HEK293 (cell line): ENCODE measurements around the gene ZIC5.

Experiments
- CTCF ChIA-PET: fragments of 350-600 bp; formaldehyde crosslinking; extraction: SDS; loops from one replicate; lab custom pipeline; 2021; ENCODE audit warnings: antibody characterized with exemption; lab: Yijun Ruan, JAX
- POLR2A ChIA-PET: fragments of 300-600 bp; formaldehyde crosslinking; extraction: SDS; loops from one replicate; lab custom pipeline; 2020; ENCODE audit warnings: antibody characterized with exemption, inconsistent platforms; lab: Yijun Ruan, JAX
- H3K27ac ChIP-seq: fragments of 200-500 bp; sonication (Bioruptor generic); 2 replicates; pipeline ENCODE4 v1.5.1; 2014; ENCODE audit warnings: low read depth, low read length, control low read depth, inconsistent platforms; ENCODE audit errors: extremely low read depth
- H3K36me3 ChIP-seq, 2 experiments: fragments of 200-500 bp in 1 of 2; sonication (Bioruptor generic) in 1 of 2; 1 replicate in 1 of 2; 2 replicates in 1 of 2; pipeline ENCODE4 v1.5.1; 2014 to 2017; ENCODE audit warnings: inconsistent platforms in 2 of 2, low read length in 2 of 2; ENCODE audit not compliant: control insufficient read depth in 2 of 2, insufficient read depth in 1 of 2
- H3K4me1 ChIP-seq: fragments of 200-500 bp; sonication (Bioruptor generic); 2 replicates; pipeline ENCODE4 v1.5.1; 2014; ENCODE audit warnings: mild to moderate bottlenecking, low read length, inconsistent platforms; ENCODE audit not compliant: control insufficient read depth, insufficient read depth
- H3K4me3 ChIP-seq: 2 replicates; pipeline ENCODE4 v1.5.1; 2011; ENCODE audit warnings: low read depth, mild to moderate bottlenecking, control low read depth, low read length, moderate library complexity
- H3K9me3 ChIP-seq: fragments of 200-500 bp; sonication (Bioruptor generic); 2 replicates; pipeline ENCODE4 v1.5.1; 2014; ENCODE audit warnings: low read depth, low read length, inconsistent platforms; ENCODE audit not compliant: control insufficient read depth, insufficient read depth
- FEZF1 ChIP-seq: fragments of 450-650 bp; formaldehyde crosslinking; IDR thresholded peaks from 2 replicates; pipeline ENCODE4 v1.5.1; 2016; ENCODE audit warnings: missing biosample characterization, missing genetic modification characterization
- GLI2 ChIP-seq: fragments of 450-650 bp; formaldehyde crosslinking; IDR thresholded peaks from 2 replicates; pipeline ENCODE4; 2017; ENCODE audit warnings: missing biosample characterization, missing genetic modification characterization, low read depth, borderline replicate concordance
- GLIS2 ChIP-seq: fragments of 450-650 bp; formaldehyde crosslinking; IDR thresholded peaks from 2 replicates; pipeline ENCODE4 v1.5.1; 2016; ENCODE audit warnings: missing biosample characterization, missing genetic modification characterization
- IKZF3 ChIP-seq: fragments of 450-650 bp; IDR thresholded peaks from 2 replicates; pipeline ENCODE4 v1.5.0; 2018; ENCODE audit warnings: missing biosample characterization, mild to moderate bottlenecking, missing genetic modification characterization, moderate library complexity
- KLF8 ChIP-seq: fragments of 450-650 bp; formaldehyde crosslinking; IDR thresholded peaks from 2 replicates; pipeline ENCODE4 v1.5.1; 2016; ENCODE audit warnings: missing biosample characterization, missing genetic modification characterization
- MYNN ChIP-seq: fragments of 450-650 bp; formaldehyde crosslinking; IDR thresholded peaks from 2 replicates; pipeline ENCODE4 v1.5.1; 2016; ENCODE audit warnings: missing biosample characterization, missing genetic modification characterization, borderline replicate concordance
- PATZ1 ChIP-seq: fragments of 450-650 bp; formaldehyde crosslinking; IDR thresholded peaks from 2 replicates; pipeline ENCODE4 v1.5.1; 2016; ENCODE audit warnings: missing biosample characterization, missing genetic modification characterization
- RBAK ChIP-seq: fragments of 450-650 bp; formaldehyde crosslinking; IDR thresholded peaks from 2 replicates; pipeline ENCODE4 v1.5.1; 2016; ENCODE audit warnings: missing biosample characterization, missing genetic modification characterization
- WT1 ChIP-seq: fragments of 450-650 bp; formaldehyde crosslinking; IDR thresholded peaks from 2 replicates; pipeline ENCODE4 v1.5.1; 2016; ENCODE audit warnings: missing biosample characterization, missing genetic modification characterization
- ZBTB17 ChIP-seq: fragments of 450-650 bp; formaldehyde crosslinking; IDR thresholded peaks from 2 replicates; pipeline ENCODE4 v1.5.1; 2016; ENCODE audit warnings: missing biosample characterization, missing genetic modification characterization
- ZBTB26 ChIP-seq: fragments of 450-650 bp; formaldehyde crosslinking; optimal IDR thresholded peaks from 2 replicates; pipeline ENCODE3; 2016; ENCODE audit warnings: missing biosample characterization, mild to moderate bottlenecking, missing genetic modification characterization
- ZEB2 ChIP-seq: fragments of 450-650 bp; formaldehyde crosslinking; IDR thresholded peaks from 2 replicates; pipeline ENCODE4 v1.5.1; 2016; ENCODE audit warnings: missing biosample characterization, missing genetic modification characterization
- ZIC2 ChIP-seq: fragments of 450-650 bp; formaldehyde crosslinking; IDR thresholded peaks from 2 replicates; pipeline ENCODE4 v1.5.1; 2016; ENCODE audit warnings: missing biosample characterization, missing genetic modification characterization
- ZNF133 ChIP-seq: fragments of 450-650 bp; formaldehyde crosslinking; IDR thresholded peaks from 2 replicates; pipeline ENCODE4 v1.5.1; 2016; ENCODE audit warnings: missing biosample characterization, missing genetic modification characterization
- ZNF223 ChIP-seq: fragments of 450-650 bp; formaldehyde crosslinking; IDR thresholded peaks from 2 replicates; pipeline ENCODE4 v1.5.1; 2016; ENCODE audit warnings: missing biosample characterization, missing genetic modification characterization
- ZNF248 ChIP-seq: fragments of 450-650 bp; formaldehyde crosslinking; IDR thresholded peaks from 2 replicates; pipeline ENCODE4 v1.5.1; 2017; ENCODE audit warnings: missing biosample characterization, missing genetic modification characterization
- ZNF341 ChIP-seq: fragments of 450-650 bp; formaldehyde crosslinking; IDR thresholded peaks from 2 replicates; pipeline ENCODE4; 2016; ENCODE audit warnings: low read depth, missing biosample characterization, missing genetic modification characterization
- ZNF362 ChIP-seq: fragments of 450-650 bp; formaldehyde crosslinking; IDR thresholded peaks from 2 replicates; pipeline ENCODE4 v1.5.1; 2016; ENCODE audit warnings: missing biosample characterization, missing genetic modification characterization
- ZNF37A ChIP-seq: fragments of 450-650 bp; IDR thresholded peaks from 2 replicates; pipeline ENCODE4 v1.5.1; 2018; ENCODE audit warnings: missing biosample characterization, missing genetic modification characterization
- ZNF423 ChIP-seq: fragments of 450-650 bp; formaldehyde crosslinking; IDR thresholded peaks from 2 replicates; pipeline ENCODE4 v1.5.1; 2016; ENCODE audit warnings: missing biosample characterization, missing genetic modification characterization
- ZNF501 ChIP-seq: fragments of 450-650 bp; formaldehyde crosslinking; IDR thresholded peaks from 2 replicates; pipeline ENCODE4 v1.5.1; 2016; ENCODE audit warnings: missing biosample characterization, missing genetic modification characterization
- ZNF514 ChIP-seq: fragments of 450-650 bp; formaldehyde crosslinking; IDR thresholded peaks from 2 replicates; pipeline ENCODE4 v1.5.1; 2016; ENCODE audit warnings: missing biosample characterization, missing genetic modification characterization
- ZNF560 ChIP-seq: fragments of 450-650 bp; formaldehyde crosslinking; IDR thresholded peaks from 2 replicates; pipeline ENCODE4 v1.5.1; 2017; ENCODE audit warnings: missing biosample characterization, missing genetic modification characterization, borderline replicate concordance
- ZNF768 ChIP-seq: fragments of 450-650 bp; formaldehyde crosslinking; IDR thresholded peaks from 2 replicates; pipeline ENCODE4 v1.5.1; 2018; ENCODE audit warnings: missing biosample characterization, mild to moderate bottlenecking, missing genetic modification characterization
- ZNF777 ChIP-seq: fragments of 450-650 bp; formaldehyde crosslinking; IDR thresholded peaks from 2 replicates; pipeline ENCODE4 v1.5.1; 2017; ENCODE audit warnings: missing biosample characterization, missing genetic modification characterization, borderline replicate concordance
- TF ChIP-seq, protein P1 (sequence below): fragments of 450-650 bp; formaldehyde crosslinking; IDR thresholded peaks from 2 replicates; pipeline ENCODE4 v1.5.1; 2016; ENCODE audit warnings: missing biosample characterization, missing genetic modification characterization
- TF ChIP-seq, protein P2 (sequence below): fragments of 450-650 bp; formaldehyde crosslinking; IDR thresholded peaks from 2 replicates; pipeline ENCODE4 v1.5.1; 2016; ENCODE audit warnings: missing biosample characterization, missing genetic modification characterization

ZIC5 gene

DNA sequence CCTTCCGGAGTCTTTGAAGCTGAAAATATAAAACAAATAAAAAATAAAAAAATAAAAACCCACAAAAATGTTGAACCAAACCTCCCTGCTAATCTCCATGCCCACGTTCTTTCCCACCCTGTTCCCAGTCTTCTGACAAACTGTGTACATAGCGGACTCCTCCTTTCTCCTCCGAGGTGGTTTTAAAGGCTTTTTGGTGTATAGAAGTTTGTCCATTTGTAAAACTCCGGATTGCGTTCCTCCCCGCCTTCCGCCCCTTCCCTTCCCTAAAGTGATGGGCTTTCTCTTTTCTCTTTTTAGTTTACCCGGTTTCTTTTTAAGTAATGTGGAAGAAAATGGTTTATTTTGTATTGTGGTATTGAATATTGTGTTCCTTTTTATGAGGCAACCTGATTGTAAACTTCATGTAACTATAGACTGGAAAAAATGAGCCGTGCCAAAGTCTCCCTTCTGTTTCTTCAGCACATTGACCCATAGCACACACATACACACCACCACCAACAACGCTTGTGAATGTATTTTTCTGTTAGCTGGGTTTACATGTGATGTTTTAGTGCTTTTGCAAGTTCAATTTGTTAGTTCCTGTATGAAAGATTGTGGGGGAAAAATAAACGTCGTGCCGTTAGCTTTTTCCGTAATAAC lies 14.4 kb upstream of the ZIC5 start (continued):
- TF ChIP-seq, protein P1, sequence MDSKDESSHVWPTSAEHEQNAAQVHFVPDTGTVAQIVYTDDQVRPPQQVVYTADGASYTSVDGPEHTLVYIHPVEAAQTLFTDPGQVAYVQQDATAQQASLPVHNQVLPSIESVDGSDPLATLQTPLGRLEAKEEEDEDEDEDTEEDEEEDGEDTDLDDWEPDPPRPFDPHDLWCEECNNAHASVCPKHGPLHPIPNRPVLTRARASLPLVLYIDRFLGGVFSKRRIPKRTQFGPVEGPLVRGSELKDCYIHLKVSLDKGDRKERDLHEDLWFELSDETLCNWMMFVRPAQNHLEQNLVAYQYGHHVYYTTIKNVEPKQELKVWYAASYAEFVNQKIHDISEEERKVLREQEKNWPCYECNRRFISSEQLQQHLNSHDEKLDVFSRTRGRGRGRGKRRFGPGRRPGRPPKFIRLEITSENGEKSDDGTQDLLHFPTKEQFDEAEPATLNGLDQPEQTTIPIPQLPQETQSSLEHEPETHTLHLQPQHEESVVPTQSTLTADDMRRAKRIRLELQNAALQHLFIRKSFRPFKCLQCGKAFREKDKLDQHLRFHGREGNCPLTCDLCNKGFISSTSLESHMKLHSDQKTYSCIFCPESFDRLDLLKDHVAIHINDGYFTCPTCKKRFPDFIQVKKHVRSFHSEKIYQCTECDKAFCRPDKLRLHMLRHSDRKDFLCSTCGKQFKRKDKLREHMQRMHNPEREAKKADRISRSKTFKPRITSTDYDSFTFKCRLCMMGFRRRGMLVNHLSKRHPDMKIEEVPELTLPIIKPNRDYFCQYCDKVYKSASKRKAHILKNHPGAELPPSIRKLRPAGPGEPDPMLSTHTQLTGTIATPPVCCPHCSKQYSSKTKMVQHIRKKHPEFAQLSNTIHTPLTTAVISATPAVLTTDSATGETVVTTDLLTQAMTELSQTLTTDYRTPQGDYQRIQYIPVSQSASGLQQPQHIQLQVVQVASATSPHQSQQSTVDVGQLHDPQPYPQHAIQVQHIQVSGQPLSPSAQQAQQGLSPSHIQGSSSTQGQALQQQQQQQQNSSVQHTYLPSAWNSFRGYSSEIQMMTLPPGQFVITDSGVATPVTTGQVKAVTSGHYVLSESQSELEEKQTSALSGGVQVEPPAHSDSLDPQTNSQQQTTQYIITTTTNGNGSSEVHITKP (tag by site-specific recombination), result peak; percentile 40; the same call in 1 of the 2 replicates
- TF ChIP-seq ZNF341 (tag by site-specific recombination), result peak; percentile 30; the same call in 1 of the 2 replicates
- TF ChIP-seq ZNF248 (tag by site-specific recombination), result no peak
- TF ChIP-seq PATZ1 (tag by site-specific recombination), result no peak
- TF ChIP-seq WT1, result 0 out of 2 replicates have a peak, but pooled peaks have one; percentile 12
- TF ChIP-seq IKZF3, result no peak
- no peak for TF ChIP-seq ZBTB17
- 0 out of 2 replicates have a peak, but pooled peaks have one; percentile 24 for TF ChIP-seq KLF8
- no peak for TF ChIP-seq ZEB2 (tag by site-specific recombination)
- no peak for TF ChIP-seq ZNF560 (tag by site-specific recombination)
- TF ChIP-seq RBAK (tag by site-specific recombination), result no peak
- 0 out of 2 replicates have a peak, but pooled peaks have one; percentile 32 for TF ChIP-seq ZNF501 (tag by site-specific recombination)
- TF ChIP-seq, protein P2, sequence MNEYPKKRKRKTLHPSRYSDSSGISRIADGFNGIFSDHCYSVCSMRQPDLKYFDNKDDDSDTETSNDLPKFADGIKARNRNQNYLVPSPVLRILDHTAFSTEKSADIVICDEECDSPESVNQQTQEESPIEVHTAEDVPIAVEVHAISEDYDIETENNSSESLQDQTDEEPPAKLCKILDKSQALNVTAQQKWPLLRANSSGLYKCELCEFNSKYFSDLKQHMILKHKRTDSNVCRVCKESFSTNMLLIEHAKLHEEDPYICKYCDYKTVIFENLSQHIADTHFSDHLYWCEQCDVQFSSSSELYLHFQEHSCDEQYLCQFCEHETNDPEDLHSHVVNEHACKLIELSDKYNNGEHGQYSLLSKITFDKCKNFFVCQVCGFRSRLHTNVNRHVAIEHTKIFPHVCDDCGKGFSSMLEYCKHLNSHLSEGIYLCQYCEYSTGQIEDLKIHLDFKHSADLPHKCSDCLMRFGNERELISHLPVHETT (tag by site-specific recombination), result 0 out of 2 replicates have a peak, but pooled peaks have one; percentile 14
- TF ChIP-seq ZNF777 (tag by site-specific recombination), result no peak
- no peak for TF ChIP-seq ZNF768

DNA sequence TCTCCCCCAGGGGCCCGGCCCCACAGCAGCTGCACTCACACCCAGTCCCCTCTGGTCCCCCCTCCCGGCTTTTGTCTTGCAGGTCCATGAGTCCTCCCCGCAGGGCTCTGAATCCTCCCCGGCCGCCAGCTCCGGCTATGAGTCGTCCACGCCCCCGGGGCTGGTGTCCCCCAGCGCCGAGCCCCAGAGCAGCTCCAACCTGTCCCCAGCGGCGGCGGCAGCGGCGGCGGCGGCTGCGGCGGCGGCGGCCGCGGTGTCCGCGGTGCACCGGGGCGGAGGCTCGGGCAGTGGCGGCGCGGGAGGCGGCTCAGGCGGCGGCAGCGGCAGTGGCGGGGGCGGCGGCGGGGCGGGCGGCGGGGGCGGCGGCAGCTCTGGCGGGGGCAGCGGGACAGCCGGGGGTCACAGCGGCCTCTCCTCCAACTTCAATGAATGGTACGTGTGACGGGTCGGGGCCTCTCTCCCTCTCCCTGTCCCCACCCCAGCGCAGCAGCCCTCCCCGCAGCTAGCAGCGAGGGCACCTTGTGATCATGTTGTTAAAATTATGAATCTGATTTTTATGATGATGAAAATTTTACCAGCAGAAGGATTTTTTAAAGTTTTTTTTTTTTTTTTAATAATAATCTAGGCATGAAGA lies 13.8 kb upstream of the ZIC5 start:
- Histone ChIP-seq H3K36me3 (peaks cover 0 to 33% of the 10 kb centered on the region in 2 experiments; a peak in 1 of 3 replicates), H3K27ac (peak overlapping the region; percentile 100), H3K4me1 (no peaks in the 10 kb centered on the region), H3K9me3 (no peaks in the 10 kb centered on the region), H3K4me3 (peak overlapping the region; percentile 90)
- ChIA-PET CTCF (interaction anchor here (1.2 kb wide), 1 partner anchor 250 kb away, joined by 3 read pairs; no protein-coding TSS in a partner anchor), POLR2A (interaction anchor here (0.6 to 6.4 kb wide), 3 partner anchors 15 to 297 kb away, joined by 3 to 101 read pairs (median 5); partner anchors contain the start of genes PCCA and ZIC5)
- TF ChIP-seq ZNF37A, result no peak
- no peak for TF ChIP-seq FEZF1
- no peak for TF ChIP-seq ZNF514 (tag by site-specific recombination)
- no peak; the same call in 1 of the 2 replicates for TF ChIP-seq ZIC2 (tag by site-specific recombination)
- TF ChIP-seq GLIS2 (tag by site-specific recombination), result peak; percentile 35; the same call in 1 of the 2 replicates
- 0 out of 2 replicates have a peak, but pooled peaks have one; percentile 6 for TF ChIP-seq WT1
- TF ChIP-seq ZNF223 (tag by site-specific recombination), result no peak
- no peak for TF ChIP-seq ZNF362 (tag by site-specific recombination)
- no peak for TF ChIP-seq IKZF3
- peak; percentile 58 for TF ChIP-seq ZBTB26
- TF ChIP-seq ZNF133 (tag by site-specific recombination), result no peak
- TF ChIP-seq GLI2 (tag by site-specific recombination), result no peak
- TF ChIP-seq ZNF423 (tag by site-specific recombination), result no peak
- no peak for TF ChIP-seq MYNN (tag by site-specific recombination)
